ENCODE data around the gene CTBP2. TPM values are rescaled to one million over a fixed set of nuclear protein-coding genes. Genes with fewer than 3 reads are reported as not detected.
A peak's percentile ranks its signal among the peaks of the same experiment; 100 is the strongest.

Gene CTBP2
- total RNA-seq, 6 experiments from 2014 or later: 70.6 to 86.9 (median 78.8) TPM

DNA sequence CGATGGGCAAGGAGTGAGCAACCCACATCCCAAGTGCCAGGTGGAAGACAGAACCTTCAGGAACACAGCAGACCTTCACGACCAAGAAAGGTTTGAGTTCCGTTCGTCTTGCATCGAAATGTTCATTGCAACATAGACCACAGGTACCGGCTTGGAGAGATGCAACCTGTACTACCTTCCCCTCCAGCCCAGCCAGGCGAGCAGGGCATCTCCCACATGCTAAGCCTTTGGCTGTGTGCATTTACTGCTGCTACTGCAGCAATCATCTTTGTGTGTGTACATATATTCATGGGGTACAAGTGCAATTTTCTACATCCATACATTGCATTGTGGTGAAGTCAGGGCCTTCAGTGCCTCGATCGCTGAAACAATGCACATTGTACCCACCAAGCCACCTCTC lies 58.8 kb downstream of the CTBP2 start:
- Mint-ChIP-seq H3K9me3 (no peaks in the 10 kb centered on the region), H3K4me3 (no peak overlapping the region), H3K27me3 (ENCODE audit: insufficient read depth) (no peaks in the 10 kb centered on the region; the same call in 1 of the 2 replicates), H3K27ac (peak overlapping the region; percentile 77), H3K36me3 (ENCODE audit: low read depth) (peaks cover 24% of the 10 kb centered on the region), H3K4me1 (ENCODE audit: low read depth) (peaks cover 31% of the 10 kb centered on the region)
- DNase-seq: no peak
- no peak for TF ChIP-seq CTCF (IDR thresholded peaks at IDR 0.05)

DNA sequence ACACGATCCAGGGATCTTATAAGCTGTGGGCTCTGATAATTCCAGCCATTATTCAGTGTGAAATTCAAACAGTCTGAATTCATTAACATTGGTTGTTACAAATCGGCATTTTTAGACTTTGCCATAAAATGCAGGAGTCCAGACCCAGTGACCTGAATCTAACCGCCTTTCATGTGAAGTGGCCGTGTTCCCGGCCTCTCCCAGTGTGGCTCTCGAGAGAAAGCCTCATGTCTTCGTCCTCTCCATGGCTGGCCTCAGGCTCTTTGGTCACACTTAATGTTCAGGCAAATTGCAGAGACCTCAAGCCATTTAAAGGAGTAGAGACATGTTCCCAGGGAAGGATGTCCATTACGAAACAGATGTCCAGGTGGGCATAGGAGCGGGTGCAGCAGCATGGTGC lies 59.3 kb downstream of the CTBP2 start:
- H3K4me1 Mint-ChIP-seq (ENCODE audit: low read depth): peaks cover 36% of the 10 kb centered on the region
- no peak overlapping the region for H3K4me3 Mint-ChIP-seq
- no peak for TF ChIP-seq CTCF (IDR thresholded peaks at IDR 0.05)
- peaks cover 19% of the 10 kb centered on the region for H3K36me3 Mint-ChIP-seq (ENCODE audit: low read depth)
- no peaks in the 10 kb centered on the region for H3K9me3 Mint-ChIP-seq
- DNase-seq: no peak
- H3K27ac Mint-ChIP-seq: no peak overlapping the region
- H3K27me3 Mint-ChIP-seq (ENCODE audit: insufficient read depth): no peaks in the 10 kb centered on the region; the same call in 1 of the 2 replicates

GRCh38 chr10:125097409-125098070 lies 62.8 kb downstream of the CTBP2 start:
- DNase-seq: no peak
- peaks cover 61% of the 10 kb centered on the region for H3K4me1 Mint-ChIP-seq (ENCODE audit: low read depth)
- H3K27me3 Mint-ChIP-seq (ENCODE audit: insufficient read depth): no peaks in the 10 kb centered on the region; the same call in 1 of the 2 replicates
- peaks cover 41% of the 10 kb centered on the region for H3K36me3 Mint-ChIP-seq (ENCODE audit: low read depth)
- no peak for TF ChIP-seq CTCF (IDR thresholded peaks at IDR 0.05)
- no peak overlapping the region for H3K27ac Mint-ChIP-seq
- no peaks in the 10 kb centered on the region for H3K9me3 Mint-ChIP-seq
- no peak overlapping the region for H3K4me3 Mint-ChIP-seq

- Mint-ChIP-seq H3K4me1 (ENCODE audit: low read depth) (peaks cover 61% of the 10 kb centered on the region), H3K27ac (no peak overlapping the region; the same call in 1 of the 2 replicates), H3K9me3 (no peaks in the 10 kb centered on the region), H3K36me3 (ENCODE audit: low read depth) (peaks cover 39% of the 10 kb centered on the region), H3K4me3 (no peak overlapping the region), H3K27me3 (ENCODE audit: insufficient read depth) (no peaks in the 10 kb centered on the region; the same call in 1 of the 2 replicates)
- DNase-seq: no peak
- no peak for TF ChIP-seq CTCF (IDR thresholded peaks at IDR 0.05)
These were observed 63.4 kb downstream of the CTBP2 start for GRCh38 chr10:125096975-125097374.

- no peaks in the 10 kb centered on the region; the same call in 1 of the 2 replicates for H3K27me3 Mint-ChIP-seq (ENCODE audit: insufficient read depth)
- peaks cover 62% of the 10 kb centered on the region for H3K4me1 Mint-ChIP-seq (ENCODE audit: low read depth)
- peak overlapping the region; percentile 85 for H3K27ac Mint-ChIP-seq
- H3K36me3 Mint-ChIP-seq (ENCODE audit: low read depth): peaks cover 35% of the 10 kb centered on the region
- no peak overlapping the region for H3K4me3 Mint-ChIP-seq
- TF ChIP-seq CTCF (IDR thresholded peaks at IDR 0.05): no peak
- DNase-seq: no peak
- H3K9me3 Mint-ChIP-seq: no peaks in the 10 kb centered on the region
These were observed 64.0 kb downstream of the CTBP2 start for GRCh38 chr10:125096371-125096770.
